ENCODE results near the gene NAA40.

DNA sequence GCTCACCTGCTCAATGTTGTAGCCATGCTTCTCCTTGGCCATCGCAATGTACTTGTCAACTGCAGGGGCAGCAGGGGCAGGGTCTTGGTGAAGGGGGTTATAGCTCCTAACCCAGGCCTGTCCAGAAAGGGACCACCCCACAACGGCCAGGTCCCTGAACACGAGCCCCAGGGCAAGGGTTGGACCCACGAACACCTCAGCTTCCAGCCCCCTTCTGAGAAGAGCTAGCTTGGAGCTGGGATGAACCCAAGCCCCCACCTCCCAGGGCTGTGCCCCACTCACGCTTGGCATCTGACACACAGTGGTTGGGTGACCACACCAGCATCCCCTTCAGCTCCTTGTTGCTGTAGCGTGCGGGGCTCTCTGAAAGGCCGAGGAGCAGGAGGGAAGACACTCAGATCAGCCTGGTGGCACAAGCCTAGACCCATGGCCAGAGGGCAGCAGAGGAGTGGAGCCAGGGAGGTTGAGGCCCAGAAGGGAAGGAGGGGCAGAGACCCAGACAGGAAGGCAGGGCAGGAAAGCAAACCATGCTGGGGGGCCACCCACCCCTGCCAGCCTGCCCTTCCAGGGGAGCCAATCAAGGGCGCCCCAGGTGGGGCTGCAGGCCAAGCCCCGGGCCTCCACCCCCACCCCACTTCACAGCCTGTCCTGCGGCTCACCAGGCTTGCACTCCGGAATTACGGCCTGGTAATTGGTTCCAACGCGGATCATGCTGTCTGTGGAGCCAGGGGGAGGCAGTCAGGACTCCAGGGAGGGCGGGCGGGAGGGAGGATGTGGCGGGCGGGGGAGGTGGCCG, 23.7 kb upstream of the NAA40 start:
- TF ChIP-seq, protein P1, sequence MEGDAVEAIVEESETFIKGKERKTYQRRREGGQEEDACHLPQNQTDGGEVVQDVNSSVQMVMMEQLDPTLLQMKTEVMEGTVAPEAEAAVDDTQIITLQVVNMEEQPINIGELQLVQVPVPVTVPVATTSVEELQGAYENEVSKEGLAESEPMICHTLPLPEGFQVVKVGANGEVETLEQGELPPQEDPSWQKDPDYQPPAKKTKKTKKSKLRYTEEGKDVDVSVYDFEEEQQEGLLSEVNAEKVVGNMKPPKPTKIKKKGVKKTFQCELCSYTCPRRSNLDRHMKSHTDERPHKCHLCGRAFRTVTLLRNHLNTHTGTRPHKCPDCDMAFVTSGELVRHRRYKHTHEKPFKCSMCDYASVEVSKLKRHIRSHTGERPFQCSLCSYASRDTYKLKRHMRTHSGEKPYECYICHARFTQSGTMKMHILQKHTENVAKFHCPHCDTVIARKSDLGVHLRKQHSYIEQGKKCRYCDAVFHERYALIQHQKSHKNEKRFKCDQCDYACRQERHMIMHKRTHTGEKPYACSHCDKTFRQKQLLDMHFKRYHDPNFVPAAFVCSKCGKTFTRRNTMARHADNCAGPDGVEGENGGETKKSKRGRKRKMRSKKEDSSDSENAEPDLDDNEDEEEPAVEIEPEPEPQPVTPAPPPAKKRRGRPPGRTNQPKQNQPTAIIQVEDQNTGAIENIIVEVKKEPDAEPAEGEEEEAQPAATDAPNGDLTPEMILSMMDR (conservative IDR thresholded peaks at IDR 0.05; ENCODE audit: low read depth in 2 of 2): peak in 1 of 2 experiments; percentile 23; a peak in 2 of 4 replicates
- no peak for TF ChIP-seq EZH2phosphoT487 (IDR thresholded peaks at IDR 0.05; ENCODE audit: unreplicated experiment)
- TF ChIP-seq EZH2 (IDR thresholded peaks at IDR 0.05; ENCODE audit: low read depth, unreplicated experiment): no peak
- TF ChIP-seq, protein P2, sequence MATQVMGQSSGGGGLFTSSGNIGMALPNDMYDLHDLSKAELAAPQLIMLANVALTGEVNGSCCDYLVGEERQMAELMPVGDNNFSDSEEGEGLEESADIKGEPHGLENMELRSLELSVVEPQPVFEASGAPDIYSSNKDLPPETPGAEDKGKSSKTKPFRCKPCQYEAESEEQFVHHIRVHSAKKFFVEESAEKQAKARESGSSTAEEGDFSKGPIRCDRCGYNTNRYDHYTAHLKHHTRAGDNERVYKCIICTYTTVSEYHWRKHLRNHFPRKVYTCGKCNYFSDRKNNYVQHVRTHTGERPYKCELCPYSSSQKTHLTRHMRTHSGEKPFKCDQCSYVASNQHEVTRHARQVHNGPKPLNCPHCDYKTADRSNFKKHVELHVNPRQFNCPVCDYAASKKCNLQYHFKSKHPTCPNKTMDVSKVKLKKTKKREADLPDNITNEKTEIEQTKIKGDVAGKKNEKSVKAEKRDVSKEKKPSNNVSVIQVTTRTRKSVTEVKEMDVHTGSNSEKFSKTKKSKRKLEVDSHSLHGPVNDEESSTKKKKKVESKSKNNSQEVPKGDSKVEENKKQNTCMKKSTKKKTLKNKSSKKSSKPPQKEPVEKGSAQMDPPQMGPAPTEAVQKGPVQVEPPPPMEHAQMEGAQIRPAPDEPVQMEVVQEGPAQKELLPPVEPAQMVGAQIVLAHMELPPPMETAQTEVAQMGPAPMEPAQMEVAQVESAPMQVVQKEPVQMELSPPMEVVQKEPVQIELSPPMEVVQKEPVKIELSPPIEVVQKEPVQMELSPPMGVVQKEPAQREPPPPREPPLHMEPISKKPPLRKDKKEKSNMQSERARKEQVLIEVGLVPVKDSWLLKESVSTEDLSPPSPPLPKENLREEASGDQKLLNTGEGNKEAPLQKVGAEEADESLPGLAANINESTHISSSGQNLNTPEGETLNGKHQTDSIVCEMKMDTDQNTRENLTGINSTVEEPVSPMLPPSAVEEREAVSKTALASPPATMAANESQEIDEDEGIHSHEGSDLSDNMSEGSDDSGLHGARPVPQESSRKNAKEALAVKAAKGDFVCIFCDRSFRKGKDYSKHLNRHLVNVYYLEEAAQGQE (IDR thresholded peaks at IDR 0.05; ENCODE audit: unreplicated experiment): no peak
- TF ChIP-seq POLR2AphosphoS5 (IDR thresholded peaks at IDR 0.05; ENCODE audit: low read depth): no peak
- TF ChIP-seq, protein P3, sequence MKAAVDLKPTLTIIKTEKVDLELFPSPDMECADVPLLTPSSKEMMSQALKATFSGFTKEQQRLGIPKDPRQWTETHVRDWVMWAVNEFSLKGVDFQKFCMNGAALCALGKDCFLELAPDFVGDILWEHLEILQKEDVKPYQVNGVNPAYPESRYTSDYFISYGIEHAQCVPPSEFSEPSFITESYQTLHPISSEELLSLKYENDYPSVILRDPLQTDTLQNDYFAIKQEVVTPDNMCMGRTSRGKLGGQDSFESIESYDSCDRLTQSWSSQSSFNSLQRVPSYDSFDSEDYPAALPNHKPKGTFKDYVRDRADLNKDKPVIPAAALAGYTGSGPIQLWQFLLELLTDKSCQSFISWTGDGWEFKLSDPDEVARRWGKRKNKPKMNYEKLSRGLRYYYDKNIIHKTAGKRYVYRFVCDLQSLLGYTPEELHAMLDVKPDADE (IDR thresholded peaks at IDR 0.05): no peak
- no peak for TF ChIP-seq CREB1 (CRISPR knock-in tag; IDR thresholded peaks at IDR 0.05; ENCODE audit: low read depth)
- no peak for TF ChIP-seq STAT1 (IDR thresholded peaks at IDR 0.05; ENCODE audit: unreplicated experiment)
- TF ChIP-seq NANOG (IDR thresholded peaks at IDR 0.05; ENCODE audit: borderline replicate concordance): no peak
- no peak for TF ChIP-seq ZNF331 (CRISPR knock-in tag; IDR thresholded peaks at IDR 0.05; ENCODE audit: low read depth)
- TF ChIP-seq JUNB (IDR thresholded peaks at IDR 0.05; ENCODE audit: unreplicated experiment): no peak

All from GM23338 (cell line).